Hepatocyte (in vitro differentiated cells): ENCODE results near the gene NLRP5. TPM values are rescaled to one million over a fixed set of nuclear protein-coding genes. Genes with fewer than 3 reads are reported as not detected.

Source experiments
- DNase-seq: peaks from one replicate; pipeline ENCODE4 v3.0.0-alpha.2; 2016; ENCODE audit warnings: low spot score
- H2AFZ ChIP-seq: fragments of 200-600 bp; sonication (generic); 2 replicates; pipeline ENCODE4 v1.6.0; 2016; ENCODE audit warnings: antibody characterized with exemption, mild to moderate bottlenecking
- H3K27ac ChIP-seq: fragments of 200-600 bp; sonication (generic); 2 replicates; pipeline ENCODE4 v1.5.1; 2016; ENCODE audit warnings: mild to moderate bottlenecking
- H3K27me3 ChIP-seq: fragments of 200-600 bp; sonication (generic); 2 replicates; pipeline ENCODE4 v1.6.1; 2016
- H3K36me3 ChIP-seq: fragments of 200-600 bp; sonication (generic); replicated peaks from 2 replicates; pipeline ENCODE4 v1.5.1; 2016; ENCODE audit warnings: low read depth; ENCODE audit not compliant: insufficient read depth
- H3K4me1 ChIP-seq: fragments of 200-600 bp; sonication (generic); 2 replicates; pipeline ENCODE4 v1.5.1; 2016; ENCODE audit warnings: mild to moderate bottlenecking, moderate library complexity; ENCODE audit not compliant: insufficient read depth
- H3K4me2 ChIP-seq: fragments of 200-600 bp; sonication (generic); 2 replicates; pipeline ENCODE4 v1.6.0; 2016
- H3K4me3 ChIP-seq: fragments of 200-600 bp; sonication (generic); 2 replicates; pipeline ENCODE4 v1.5.1; 2016; ENCODE audit warnings: mild to moderate bottlenecking
- H3K79me2 ChIP-seq: fragments of 200-600 bp; sonication (generic); 2 replicates; pipeline ENCODE4 v1.6.0; 2017; ENCODE audit warnings: mild to moderate bottlenecking
- H3K9me2 ChIP-seq: fragments of 200-600 bp; sonication (generic); replicated peaks from 2 replicates; pipeline ENCODE4 v1.6.0; 2017; ENCODE audit warnings: mild to moderate bottlenecking; ENCODE audit not compliant: insufficient read depth
- H3K9me3 ChIP-seq: fragments of 200-600 bp; sonication (generic); 2 replicates; pipeline ENCODE4 v1.5.1; 2016; ENCODE audit warnings: low read depth, mild to moderate bottlenecking
- H4K20me1 ChIP-seq: fragments of 200-600 bp; sonication (generic); 2 replicates; pipeline ENCODE4 v1.6.0; 2016; ENCODE audit warnings: mild to moderate bottlenecking; ENCODE audit not compliant: insufficient read depth, poor library complexity, severe bottlenecking
- EZH2 ChIP-seq: fragments of 200-600 bp; sonication (generic); IDR thresholded peaks from 2 replicates; pipeline ENCODE4 v1.6.1; 2016; ENCODE audit warnings: antibody characterized with exemption, mild to moderate bottlenecking, borderline replicate concordance
- EZH2phosphoT487 ChIP-seq: fragments of 200-600 bp; sonication (generic); IDR thresholded peaks from one replicate; pipeline ENCODE4 v1.6.1; 2018; ENCODE audit warnings: antibody characterized with exemption, mild to moderate bottlenecking, low read depth, moderate library complexity; ENCODE audit not compliant: unreplicated experiment, severe bottlenecking
- WGBS: methylation state at CpG from one replicate; pipeline ENCODE4 v1.1.6; 2016; ENCODE audit warnings: low lambda C conversion rate; ENCODE audit errors: missing lambda C conversion rate; 5-methylcytosine and 5-hydroxymethylcytosine counted together
- polyA plus RNA-seq: library from polyadenylated mRNA; unstranded; fragments of >200 nt; fragmentation: Nextera tagmentation; extraction: Ambion mirVana; gene quantifications from 2 replicates; pipeline ENCODE4 v1.2.1, GENCODE V29; 2016
- total RNA-seq: library from RNA; depleted of rRNA; stranded (reverse); fragments of >200 nt; gene quantifications from 2 replicates; pipeline ENCODE4 v1.2.3, GENCODE V29; 2014
- TF ChIP-seq, protein P1 (sequence below): fragments of 200-600 bp; sonication (generic); IDR thresholded peaks from 2 replicates; pipeline ENCODE4 v1.5.1; 2016; ENCODE audit warnings: antibody characterized with exemption, mild to moderate bottlenecking; ENCODE audit not compliant: poor library complexity

The NLRP5 gene
- total and polyA plus RNA-seq, 2 experiments from 2014 or later: not detected

DNA sequence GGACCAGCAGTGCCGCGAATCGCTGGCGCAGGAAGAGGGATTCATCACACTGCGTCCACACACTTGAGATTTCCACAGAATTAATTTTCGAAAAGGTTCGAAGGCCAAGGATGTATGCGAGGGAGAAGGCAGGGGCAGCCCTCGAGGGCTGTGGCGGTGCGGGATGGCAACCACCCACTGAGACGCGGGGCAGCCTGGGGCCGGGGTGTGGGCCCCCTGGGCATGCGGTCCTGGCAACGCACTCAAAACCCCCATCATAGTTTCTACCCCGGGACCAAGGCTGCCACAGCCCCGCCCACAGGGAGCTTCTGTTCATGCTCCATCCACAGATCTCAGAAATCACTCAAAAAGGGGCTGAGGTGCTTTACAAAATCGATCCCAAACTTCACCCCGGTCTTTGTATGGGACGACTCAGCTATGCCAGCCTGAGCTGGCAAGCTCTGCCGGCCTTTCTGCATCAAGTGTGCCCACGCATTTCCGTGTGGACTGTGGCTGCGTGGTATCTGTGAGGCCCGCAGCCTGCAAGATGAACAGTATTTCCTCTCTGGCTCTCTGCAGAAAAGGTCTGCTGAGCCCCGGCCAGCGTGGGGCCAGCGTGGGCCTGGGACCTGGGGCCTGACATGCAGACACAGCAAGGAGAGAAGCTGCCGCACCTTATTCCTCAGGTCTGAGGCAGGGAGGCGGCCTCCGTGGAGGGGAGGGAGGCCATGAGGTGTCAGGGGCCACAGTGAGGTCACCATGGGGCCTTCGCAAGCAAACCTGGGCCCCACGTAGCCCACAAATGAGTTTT lies 115.4 kb downstream of the NLRP5 start:
- Histone ChIP-seq H3K4me2 (no peak overlapping the region), H3K79me2 (peaks cover 63% of the 10 kb centered on the region)

DNA sequence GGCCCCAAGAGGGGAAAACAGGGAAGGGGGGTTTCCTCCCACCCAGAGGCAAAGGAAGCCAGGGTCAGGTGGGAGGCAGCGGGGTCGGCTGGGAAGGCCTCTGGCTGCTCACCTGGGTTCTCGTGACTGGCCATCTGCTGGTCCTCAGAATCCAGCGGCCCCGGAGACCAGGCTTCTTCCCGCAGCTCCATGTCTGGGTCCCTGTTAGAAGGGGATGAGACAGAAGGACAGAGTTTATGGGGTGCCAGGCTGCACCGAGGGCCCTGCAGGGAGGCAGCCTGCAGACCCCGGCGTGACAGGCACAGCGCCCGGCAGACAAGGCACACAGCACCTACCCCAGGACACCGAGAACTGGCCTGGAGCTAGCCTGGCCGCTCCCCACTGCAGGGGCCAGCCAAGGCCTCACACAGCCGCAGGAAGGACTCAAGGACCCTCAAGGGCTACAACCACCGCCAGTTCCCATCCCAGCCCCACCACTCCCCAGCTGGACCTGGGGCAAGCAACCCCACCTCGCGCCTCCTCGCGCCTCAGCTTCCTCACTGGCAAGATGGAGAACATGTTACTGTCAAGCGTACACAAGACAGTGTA lies 116.5 kb downstream of the NLRP5 start:
- peaks cover 44% of the 10 kb centered on the region for H4K20me1 ChIP-seq
- WGBS: 96% methylated on average over 20 of the region's 20 CpGs
- no peak overlapping the region for H3K27ac ChIP-seq
- no peaks in the 10 kb centered on the region for H3K36me3 ChIP-seq
- H3K27me3 ChIP-seq: no peaks in the 10 kb centered on the region
- no peak for TF ChIP-seq EZH2
- TF ChIP-seq EZH2phosphoT487: no peak
- TF ChIP-seq, protein P1, sequence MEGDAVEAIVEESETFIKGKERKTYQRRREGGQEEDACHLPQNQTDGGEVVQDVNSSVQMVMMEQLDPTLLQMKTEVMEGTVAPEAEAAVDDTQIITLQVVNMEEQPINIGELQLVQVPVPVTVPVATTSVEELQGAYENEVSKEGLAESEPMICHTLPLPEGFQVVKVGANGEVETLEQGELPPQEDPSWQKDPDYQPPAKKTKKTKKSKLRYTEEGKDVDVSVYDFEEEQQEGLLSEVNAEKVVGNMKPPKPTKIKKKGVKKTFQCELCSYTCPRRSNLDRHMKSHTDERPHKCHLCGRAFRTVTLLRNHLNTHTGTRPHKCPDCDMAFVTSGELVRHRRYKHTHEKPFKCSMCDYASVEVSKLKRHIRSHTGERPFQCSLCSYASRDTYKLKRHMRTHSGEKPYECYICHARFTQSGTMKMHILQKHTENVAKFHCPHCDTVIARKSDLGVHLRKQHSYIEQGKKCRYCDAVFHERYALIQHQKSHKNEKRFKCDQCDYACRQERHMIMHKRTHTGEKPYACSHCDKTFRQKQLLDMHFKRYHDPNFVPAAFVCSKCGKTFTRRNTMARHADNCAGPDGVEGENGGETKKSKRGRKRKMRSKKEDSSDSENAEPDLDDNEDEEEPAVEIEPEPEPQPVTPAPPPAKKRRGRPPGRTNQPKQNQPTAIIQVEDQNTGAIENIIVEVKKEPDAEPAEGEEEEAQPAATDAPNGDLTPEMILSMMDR: no peak
- H3K9me3 ChIP-seq: no peaks in the 10 kb centered on the region
- peaks cover 4% of the 10 kb centered on the region for H3K4me1 ChIP-seq
- no peak overlapping the region for H3K4me2 ChIP-seq
- no peak overlapping the region for H2AFZ ChIP-seq
- no peaks in the 10 kb centered on the region for H3K9me2 ChIP-seq
- no peak for DNase-seq
- H3K4me3 ChIP-seq: no peak overlapping the region
- peaks cover 71% of the 10 kb centered on the region for H3K79me2 ChIP-seq

More for the DNA sequence above, 115.4 kb downstream of the NLRP5 start:
- Histone ChIP-seq H3K9me3 (no peaks in the 10 kb centered on the region), H3K4me3 (no peak overlapping the region), H3K9me2 (no peaks in the 10 kb centered on the region), H3K27ac (no peak overlapping the region), H3K4me1 (peaks cover 4% of the 10 kb centered on the region), H3K27me3 (no peaks in the 10 kb centered on the region), H4K20me1 (peaks cover 33% of the 10 kb centered on the region), H2AFZ (no peak overlapping the region), H3K36me3 (no peaks in the 10 kb centered on the region)
- TF ChIP-seq, protein P1: no peak
- TF ChIP-seq EZH2phosphoT487 (no peak), EZH2 (no peak)
- WGBS: 95% methylated on average over 34 of the region's 34 CpGs
- no peak for DNase-seq

DNA sequence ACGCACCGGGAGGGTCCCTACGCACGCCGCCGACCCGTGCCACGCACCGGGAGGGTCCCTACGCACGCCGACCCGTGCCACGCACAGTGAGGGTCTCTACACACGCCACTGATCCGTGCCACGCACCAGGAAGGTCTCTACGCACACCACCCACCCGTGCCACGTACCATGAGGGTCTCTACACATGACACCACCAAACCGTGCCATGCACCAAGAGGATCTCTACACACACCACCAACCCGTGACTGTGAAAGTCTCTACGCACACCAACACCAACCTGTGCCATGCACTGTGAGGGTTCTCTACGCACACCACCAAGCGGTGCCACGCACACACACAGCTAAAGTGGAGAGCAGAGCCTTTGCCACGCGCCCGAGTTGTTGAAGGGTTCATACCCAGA lies 117.8 kb downstream of the NLRP5 start:
- H3K4me3 ChIP-seq: no peak overlapping the region
- H3K36me3 ChIP-seq: no peaks in the 10 kb centered on the region
- H3K9me3 ChIP-seq: no peaks in the 10 kb centered on the region
- no peak overlapping the region for H3K4me2 ChIP-seq
- H3K4me1 ChIP-seq: peaks cover 17% of the 10 kb centered on the region
- no peaks in the 10 kb centered on the region for H3K9me2 ChIP-seq
- TF ChIP-seq EZH2phosphoT487: no peak
- TF ChIP-seq, protein P1: no peak
- TF ChIP-seq EZH2: no peak
- 97% methylated on average over 16 of the region's 29 CpGs for WGBS
- no peak for DNase-seq
- H3K79me2 ChIP-seq: peaks cover 84% of the 10 kb centered on the region
- H3K27ac ChIP-seq: no peak overlapping the region
- no peak overlapping the region for H2AFZ ChIP-seq
- peaks cover 57% of the 10 kb centered on the region for H4K20me1 ChIP-seq
- H3K27me3 ChIP-seq: no peaks in the 10 kb centered on the region
